Renal cortical epithelial cell (primary cell): ENCODE data around the gene TNRC18. TPM values are rescaled to one million over a fixed set of nuclear protein-coding genes. Genes with fewer than 3 reads are reported as not detected.

ENCODE experiments used
- DNase-seq: peaks from one replicate; pipeline ENCODE4 v3.0.0-alpha.2; 2011; ENCODE audit warnings: low read depth
- total RNA-seq: library from RNA; depleted of rRNA; stranded (reverse); fragments of >200 nt; gene quantifications from 2 replicates; pipeline ENCODE4 v1.2.3, GENCODE V29; 2014

Gene TNRC18
- total RNA-seq, 1 donor from 2014 or later = 91.0 TPM

- no peak for DNase-seq
Measured at GRCh38 chr7:5404421-5404826, 19.2 kb downstream of the TNRC18 start.

- no peak for DNase-seq
Measured at GRCh38 chr7:5403442-5403841, 20.2 kb downstream of the TNRC18 start.

- no peak for DNase-seq
Measured at GRCh38 chr7:5397736-5398135, 25.9 kb downstream of the TNRC18 start.

- DNase-seq = no peak
Measured at GRCh38 chr7:5396999-5397663, 26.5 kb downstream of the TNRC18 start.

- no peak for DNase-seq
Measured at GRCh38 chr7:5396542-5396941, 27.1 kb downstream of the TNRC18 start.

GRCh38 chr7:5395246-5395645 is 28.4 kb downstream of the TNRC18 start:
- DNase-seq = no peak

- no peak for DNase-seq
Measured at GRCh38 chr7:5394264-5395105, 29.1 kb downstream of the TNRC18 start.

- no peak for DNase-seq
Measured at GRCh38 chr7:5393748-5394147, 29.9 kb downstream of the TNRC18 start.

GRCh38 chr7:5393328-5393727 is 30.3 kb downstream of the TNRC18 start:
- DNase-seq = no peak

GRCh38 chr7:5390918-5391317 is 32.7 kb downstream of the TNRC18 start:
- no peak for DNase-seq

GRCh38 chr7:5388905-5389433 is 34.7 kb downstream of the TNRC18 start:
- DNase-seq = no peak

- DNase-seq = no peak
Measured at GRCh38 chr7:5388273-5388901, 35.2 kb downstream of the TNRC18 start.

- DNase-seq = no peak
Measured at GRCh38 chr7:5387711-5388245, 35.9 kb downstream of the TNRC18 start.

GRCh38 chr7:5384618-5385017 is 39.0 kb downstream of the TNRC18 start:
- no peak for DNase-seq

GRCh38 chr7:5383314-5384098 is 40.1 kb downstream of the TNRC18 start:
- DNase-seq = no peak

- no peak for DNase-seq
Measured at GRCh38 chr7:5382281-5382892, 41.2 kb downstream of the TNRC18 start.

- DNase-seq = no peak
Measured at GRCh38 chr7:5381071-5381772, 42.4 kb downstream of the TNRC18 start.

- DNase-seq = no peak
Measured at GRCh38 chr7:5380350-5381070, 43.1 kb downstream of the TNRC18 start.

GRCh38 chr7:5379546-5379945 is 44.1 kb downstream of the TNRC18 start:
- no peak for DNase-seq

GRCh38 chr7:5377816-5378215 is 45.8 kb downstream of the TNRC18 start:
- DNase-seq = no peak
